ENCODE data around the gene NUP93.

Gene NUP93

GRCh38 chr16:56817056-56817455 lies 87.1 kb downstream of the NUP93 start:
- no peak for DNase-seq (ENCODE audit: low spot score)

- DNase-seq (ENCODE audit: low spot score), result no peak
Measured at GRCh38 chr16:56817938-56818337, 88.0 kb downstream of the NUP93 start.

GRCh38 chr16:56823081-56823733 lies 93.3 kb downstream of the NUP93 start:
- no peak for DNase-seq (ENCODE audit: low spot score)

GRCh38 chr16:56824331-56824730 lies 94.4 kb downstream of the NUP93 start:
- peak; percentile 16 for DNase-seq (ENCODE audit: low spot score)

GRCh38 chr16:56824804-56825203 lies 94.9 kb downstream of the NUP93 start:
- no peak for DNase-seq (ENCODE audit: low spot score)

GRCh38 chr16:56825826-56826225 lies 95.9 kb downstream of the NUP93 start:
- no peak for DNase-seq (ENCODE audit: low spot score)

GRCh38 chr16:56828647-56829046 lies 98.7 kb downstream of the NUP93 start:
- no peak for DNase-seq (ENCODE audit: low spot score)

GRCh38 chr16:56830669-56831068 lies 100.7 kb downstream of the NUP93 start:
- DNase-seq (ENCODE audit: low spot score), result no peak

- no peak for DNase-seq (ENCODE audit: low spot score)
Measured at GRCh38 chr16:56832768-56833167, 102.8 kb downstream of the NUP93 start.

GRCh38 chr16:56833243-56833970 lies 103.5 kb downstream of the NUP93 start:
- DNase-seq (ENCODE audit: low spot score), result no peak

GRCh38 chr16:56835320-56835719 lies 105.4 kb downstream of the NUP93 start:
- DNase-seq (ENCODE audit: low spot score), result no peak

GRCh38 chr16:56836410-56837230 lies 106.7 kb downstream of the NUP93 start:
- DNase-seq (ENCODE audit: low spot score), result no peak

GRCh38 chr16:56838622-56839337 lies 108.9 kb downstream of the NUP93 start:
- no peak for DNase-seq (ENCODE audit: low spot score)

GRCh38 chr16:56841233-56841632 lies 111.3 kb downstream of the NUP93 start:
- no peak for DNase-seq (ENCODE audit: low spot score)

- no peak for DNase-seq (ENCODE audit: low spot score)
Measured at GRCh38 chr16:56841659-56842058, 111.7 kb downstream of the NUP93 start.

- DNase-seq (ENCODE audit: low spot score), result no peak
Measured at GRCh38 chr16:56842133-56842532, 112.2 kb downstream of the NUP93 start.

- DNase-seq (ENCODE audit: low spot score), result no peak
Measured at GRCh38 chr16:56844056-56844455, 114.1 kb downstream of the NUP93 start.

GRCh38 chr16:56847173-56847910 lies 117.4 kb downstream of the NUP93 start:
- DNase-seq (ENCODE audit: low spot score), result no peak

- no peak for DNase-seq (ENCODE audit: low spot score)
Measured at GRCh38 chr16:56848029-56848936, 118.4 kb downstream of the NUP93 start.

GRCh38 chr16:56848955-56849689 lies 119.2 kb downstream of the NUP93 start:
- DNase-seq (ENCODE audit: low spot score), result no peak
